ENCODE measurements around the gene PCID2. TPM values are rescaled to one million over a fixed set of nuclear protein-coding genes. Genes with fewer than 3 reads are reported as not detected.

The PCID2 gene
- polyA plus RNA-seq, 1 of the 3 experiments (the other 2 are of a cell fraction): 69.8 TPM

- TF ChIP-seq PBX3 (IDR thresholded peaks at IDR 0.05) (no peak), SIN3A (IDR thresholded peaks at IDR 0.05; ENCODE audit: borderline replicate concordance, low read depth, low read length) (no peak), YY1 (IDR thresholded peaks at IDR 0.05; ENCODE audit: low read depth) (no peak), GATA2 (CRISPR knock-in tag; IDR thresholded peaks at IDR 0.05) (no peak), FOXJ3 (CRISPR knock-in tag; IDR thresholded peaks at IDR 0.05) (no peak), FOSL2 (IDR thresholded peaks at IDR 0.05; ENCODE audit: borderline replicate concordance, low read depth) (no peak), GABPA (IDR thresholded peaks at IDR 0.05; ENCODE audit: low read depth) (no peak), RAD21 (IDR thresholded peaks at IDR 0.05; ENCODE audit: low read length) (no peak), RCOR1 (IDR thresholded peaks at IDR 0.05; ENCODE audit: low read length) (no peak), SMC3 (IDR thresholded peaks at IDR 0.05; ENCODE audit: low read depth, low read length) (no peak), RXRA (IDR thresholded peaks at IDR 0.05; ENCODE audit: borderline replicate concordance, low read depth) (no peak), REST (IDR thresholded peaks at IDR 0.05; ENCODE audit: low read depth, low read length) (no peak), POLR2AphosphoS5 (IDR thresholded peaks at IDR 0.05; ENCODE audit: low read depth, low read length) (no peak), TCF12 (IDR thresholded peaks at IDR 0.05) (no peak), CTCF (IDR thresholded peaks at IDR 0.05) (no peak), EZH2phosphoT487 (IDR thresholded peaks at IDR 0.05; ENCODE audit: borderline replicate concordance, low read depth) (no peak), ELF1 (IDR thresholded peaks at IDR 0.05) (no peak), JUND (IDR thresholded peaks at IDR 0.05) (no peak), CHD2 (IDR thresholded peaks at IDR 0.05; ENCODE audit: low read length, partially characterized antibody) (no peak), USF1 (IDR thresholded peaks at IDR 0.05; ENCODE audit: borderline replicate concordance, low read depth) (no peak)
- CTCF ChIA-PET: no interaction called here
- Histone ChIP-seq H3K4me2 (no peak overlapping the region), H2AFZ (ENCODE audit: low read depth) (no peak overlapping the region), H3K4me1 (ENCODE audit: control insufficient read depth in 1 of 2, insufficient read depth in 2 of 2, low read depth in 1 of 2, low read length in 1 of 2) (no peaks in the 10 kb centered on the region), H3K9me3 (no peaks in the 10 kb centered on the region), H4K20me1 (ENCODE audit: insufficient read depth) (no peaks in the 10 kb centered on the region), H3K27me3 (ENCODE audit: insufficient read depth) (no peaks in the 10 kb centered on the region), H3K9ac (no peak overlapping the region), H3K79me2 (ENCODE audit: insufficient read depth) (no peaks in the 10 kb centered on the region), H3F3A (replicated peaks; ENCODE audit: insufficient read depth) (no peaks in the 10 kb centered on the region), H3K9me2 (no peaks in the 10 kb centered on the region), H3K27ac (ENCODE audit: low read depth in 2 of 2, low read length in 1 of 2) (no peak overlapping the region), H3K36me3 (replicated peaks in 1 of 2; ENCODE audit: control insufficient read depth in 1 of 2, insufficient read depth in 2 of 2, low read length in 1 of 2) (peaks cover 28 to 38% of the 10 kb centered on the region in 2 experiments), H3K4me3 (ENCODE audit: low read depth in 2 of 2, low read length in 1 of 2) (no peak overlapping the region)
- no peak for DNase-seq
- 95% methylated on average over 24 of the region's 34 CpGs for WGBS (ENCODE audit: low lambda C conversion rate)
- POLR2A ChIA-PET: no interaction called here
Observed at GRCh38 chr13:113171250-113172125, 37.0 kb downstream of the PCID2 start.

Data from SK-N-SH (cell line).